Muscle layer of duodenum (tissue), 2 donors: ENCODE measurements around the gene ARMC9.
"Not testable (repeated sequence)": the region's sequence is repeated elsewhere in the genome, so short reads cannot be mapped to it uniquely, and the experiment has no call there.

Source experiments
- H3K27ac ChIP-seq: one replicate; pipeline ENCODE4 v1.7.0; 2013; ENCODE audit warnings: mild to moderate bottlenecking, low read length
- H3K27me3 ChIP-seq: one replicate; pipeline ENCODE4 v1.7.0; 2013; ENCODE audit warnings: low read depth, mild to moderate bottlenecking, control low read depth, low read length
- H3K36me3 ChIP-seq, 2 donors: one replicate each; pipeline ENCODE4 v1.7.0; 2013; ENCODE audit warnings: low read length in 2 of 2, control low read depth in 1 of 2, mild to moderate bottlenecking in 1 of 2; ENCODE audit not compliant: insufficient read depth in 2 of 2, control insufficient read depth in 1 of 2
- H3K4me1 ChIP-seq, 2 donors: one replicate each; pipeline ENCODE4 v1.7.0; 2013; ENCODE audit warnings: low read length in 2 of 2, mild to moderate bottlenecking in 2 of 2, control low read depth in 1 of 2, moderate library complexity in 1 of 2; ENCODE audit not compliant: insufficient read depth in 2 of 2, control insufficient read depth in 1 of 2
- H3K4me3 ChIP-seq, 2 donors: one replicate each; pipeline ENCODE4 v1.7.0; 2013; ENCODE audit warnings: low read length in 2 of 2, low read depth in 1 of 2, mild to moderate bottlenecking in 1 of 2
- H3K9me3 ChIP-seq, 2 donors: one replicate each; pipeline ENCODE4 v1.7.0; 2013; ENCODE audit warnings: low read length in 2 of 2, control low read depth in 1 of 2, mild to moderate bottlenecking in 1 of 2; ENCODE audit not compliant: control insufficient read depth in 1 of 2
- donor health status: healthy.

Gene ARMC9

DNA sequence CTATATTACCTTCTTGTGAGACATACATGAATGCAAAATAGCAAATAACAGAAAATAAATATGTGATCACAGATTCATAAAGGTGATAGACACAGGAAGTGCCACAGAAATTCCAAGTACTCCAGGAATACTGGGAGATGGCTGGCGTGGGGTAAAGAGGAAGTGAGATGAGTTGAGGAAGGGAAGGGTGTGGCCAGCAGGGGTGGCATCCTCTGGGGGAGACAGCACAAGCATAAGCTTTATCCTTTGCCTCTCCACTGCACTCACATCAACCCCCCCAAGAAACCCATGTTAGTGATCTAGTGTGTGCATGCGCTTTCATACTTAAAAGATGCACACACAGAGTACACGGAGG, 102.3 kb downstream of the ARMC9 start:
- H3K27ac ChIP-seq = no peak overlapping the region
- H3K27me3 ChIP-seq = no peaks in the 10 kb centered on the region
- peaks cover 0 to 7% of the 10 kb centered on the region in 2 donors for H3K36me3 ChIP-seq
- H3K4me3 ChIP-seq = no peak overlapping the region
- H3K4me1 ChIP-seq = peaks cover 0 to 12% of the 10 kb centered on the region in 2 donors
- no peaks in the 10 kb centered on the region for H3K9me3 ChIP-seq

- not testable (repeated sequence) for H3K4me3 ChIP-seq, H3K36me3 ChIP-seq, H3K27ac ChIP-seq, H3K27me3 ChIP-seq, H3K9me3 ChIP-seq
- peaks cover 0 to 14% of the 10 kb centered on the region in 2 donors for H3K4me1 ChIP-seq
These were observed 105.8 kb downstream of the ARMC9 start for GRCh38 chr2:231304259-231304658.

- H3K27ac ChIP-seq = no peak overlapping the region
- no peaks in the 10 kb centered on the region for H3K27me3 ChIP-seq
- peaks cover 0 to 4% of the 10 kb centered on the region in 2 donors for H3K36me3 ChIP-seq
- H3K4me1 ChIP-seq = peaks cover 0 to 14% of the 10 kb centered on the region in 2 donors
- no peak overlapping the region for H3K4me3 ChIP-seq
- no peaks in the 10 kb centered on the region for H3K9me3 ChIP-seq
These were observed 106.8 kb downstream of the ARMC9 start for GRCh38 chr2:231305221-231305620.

GRCh38 chr2:231306791-231307393, 108.5 kb downstream of the ARMC9 start:
- no peaks in the 10 kb centered on the region for H3K9me3 ChIP-seq
- H3K4me3 ChIP-seq = no peak overlapping the region
- H3K36me3 ChIP-seq = peaks cover 0 to 4% of the 10 kb centered on the region in 2 donors
- no peaks in the 10 kb centered on the region for H3K27me3 ChIP-seq
- H3K4me1 ChIP-seq = peaks cover 0 to 14% of the 10 kb centered on the region in 2 donors
- H3K27ac ChIP-seq = no peak overlapping the region

- H3K27ac ChIP-seq = no peak overlapping the region
- H3K4me1 ChIP-seq = peaks cover 0 to 14% of the 10 kb centered on the region in 2 donors
- H3K4me3 ChIP-seq = no peak overlapping the region
- no peaks in the 10 kb centered on the region for H3K27me3 ChIP-seq
- H3K9me3 ChIP-seq = no peaks in the 10 kb centered on the region
- peaks cover 0 to 4% of the 10 kb centered on the region in 2 donors for H3K36me3 ChIP-seq
These were observed 109.8 kb downstream of the ARMC9 start for GRCh38 chr2:231308219-231308618.

GRCh38 chr2:231308631-231309428, 110.4 kb downstream of the ARMC9 start:
- no peaks in the 10 kb centered on the region for H3K9me3 ChIP-seq
- no peak overlapping the region for H3K4me3 ChIP-seq
- no peaks in the 10 kb centered on the region for H3K27me3 ChIP-seq
- peaks cover 0 to 14% of the 10 kb centered on the region in 2 donors for H3K4me1 ChIP-seq
- H3K36me3 ChIP-seq = peaks cover 0 to 4% of the 10 kb centered on the region in 2 donors
- no peak overlapping the region for H3K27ac ChIP-seq

- H3K4me3 ChIP-seq = no peak overlapping the region
- H3K27ac ChIP-seq = no peak overlapping the region
- H3K9me3 ChIP-seq = no peaks in the 10 kb centered on the region
- H3K4me1 ChIP-seq = peaks cover 0 to under 1% of the 10 kb centered on the region in 2 donors
- H3K36me3 ChIP-seq = peaks cover 0 to 4% of the 10 kb centered on the region in 2 donors
- no peaks in the 10 kb centered on the region for H3K27me3 ChIP-seq
These were observed 113.6 kb downstream of the ARMC9 start for GRCh38 chr2:231312066-231312465.

GRCh38 chr2:231315896-231316295, 117.5 kb downstream of the ARMC9 start:
- Histone ChIP-seq H3K36me3 (peaks cover 0 to 11% of the 10 kb centered on the region in 2 donors), H3K4me3 (no peak overlapping the region), H3K27me3 (no peaks in the 10 kb centered on the region), H3K4me1 (no peaks in the 10 kb centered on the region), H3K27ac (no peak overlapping the region), H3K9me3 (no peaks in the 10 kb centered on the region)

- no peak overlapping the region for H3K27ac ChIP-seq
- peaks cover 0 to 11% of the 10 kb centered on the region in 2 donors for H3K36me3 ChIP-seq
- no peak overlapping the region for H3K4me3 ChIP-seq
- H3K9me3 ChIP-seq = no peaks in the 10 kb centered on the region
- H3K27me3 ChIP-seq = no peaks in the 10 kb centered on the region
- no peaks in the 10 kb centered on the region for H3K4me1 ChIP-seq
These were observed 119.1 kb downstream of the ARMC9 start for GRCh38 chr2:231317579-231317978.

DNA sequence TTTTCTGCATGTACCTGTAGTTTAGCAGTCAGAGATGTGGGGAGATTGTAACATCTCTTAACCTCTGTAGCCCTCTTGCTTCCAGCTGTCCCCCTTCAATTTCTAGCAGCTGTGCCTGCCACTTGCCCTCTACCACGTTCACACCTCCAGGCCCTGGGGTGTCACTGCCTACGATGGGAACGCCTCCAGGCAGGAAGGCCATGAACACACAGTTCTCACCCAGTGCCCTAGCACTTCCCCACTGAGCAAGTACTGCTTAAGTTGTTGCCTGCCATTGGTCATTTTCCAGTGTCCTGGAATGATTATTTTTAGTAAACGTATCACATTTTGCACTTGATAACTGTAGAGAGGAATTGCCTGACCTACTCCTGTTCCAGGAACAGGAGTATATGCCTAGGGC, 120.0 kb downstream of the ARMC9 start:
- Histone ChIP-seq H3K9me3 (no peaks in the 10 kb centered on the region), H3K4me1 (no peaks in the 10 kb centered on the region), H3K27ac (no peak overlapping the region), H3K36me3 (peaks cover 0 to 11% of the 10 kb centered on the region in 2 donors), H3K4me3 (no peak overlapping the region), H3K27me3 (no peaks in the 10 kb centered on the region)

- no peak overlapping the region for H3K27ac ChIP-seq
- H3K27me3 ChIP-seq = no peaks in the 10 kb centered on the region
- no peaks in the 10 kb centered on the region for H3K9me3 ChIP-seq
These were observed 120.5 kb downstream of the ARMC9 start for GRCh38 chr2:231318954-231319353.

More at GRCh38 chr2:231318954-231319353, 120.5 kb downstream of the ARMC9 start:
- no peaks in the 10 kb centered on the region for H3K4me1 ChIP-seq
- no peak overlapping the region for H3K4me3 ChIP-seq
- peaks cover 0 to 15% of the 10 kb centered on the region in 2 donors for H3K36me3 ChIP-seq
